Mesodermal cell (in vitro differentiated cells): ENCODE data around the gene LOC128125822.
"Not testable (repeated sequence)": the region's sequence is repeated elsewhere in the genome, so short reads cannot be mapped to it uniquely, and the experiment has no call there.

Experiments used
- H3K27ac ChIP-seq: 2 replicates; pipeline ENCODE4 v1.7.0; 2013; ENCODE audit warnings: mild to moderate bottlenecking, low read depth, low read length, moderate library complexity; ENCODE audit not compliant: severe bottlenecking
- H3K36me3 ChIP-seq: 2 replicates; pipeline ENCODE4 v1.7.1; 2013; ENCODE audit warnings: mild to moderate bottlenecking, low read length, moderate library complexity; ENCODE audit not compliant: control insufficient read depth, insufficient read depth
- H3K4me1 ChIP-seq: one replicate; pipeline ENCODE4 v1.7.1; 2013; ENCODE audit warnings: mild to moderate bottlenecking, low read length; ENCODE audit not compliant: insufficient read depth, control insufficient read depth, poor library complexity, severe bottlenecking
- H3K4me3 ChIP-seq: 2 replicates; pipeline ENCODE4 v1.7.0; 2013; ENCODE audit warnings: low read length, control low read depth, mild to moderate bottlenecking; ENCODE audit not compliant: insufficient read depth, poor library complexity, severe bottlenecking; ENCODE audit errors: extremely low read depth
- H3K9me3 ChIP-seq: 2 replicates; pipeline ENCODE4 v1.7.1; 2013; ENCODE audit warnings: mild to moderate bottlenecking, low read length, moderate library complexity; ENCODE audit not compliant: control insufficient read depth
- WGBS, 2 experiments: methylation state at CpG; one replicate each; pipeline ENCODE4 v1.1.5; 2013; ENCODE audit warnings: missing lambda C conversion rate in 2 of 2; ENCODE audit not compliant: insufficient coverage in 2 of 2; 5-methylcytosine and 5-hydroxymethylcytosine counted together

Gene LOC128125822

GRCh38 chr6:63582579-63583231 is 10.4 kb downstream of the LOC128125822 start:
- H3K4me1 ChIP-seq: no peaks in the 10 kb centered on the region
- 93 to 97% methylated on average over 4 of the region's 4 CpGs for WGBS, 2 experiments
- no peak overlapping the region for H3K4me3 ChIP-seq
- no peak overlapping the region for H3K27ac ChIP-seq
- peaks cover 39% of the 10 kb centered on the region for H3K36me3 ChIP-seq
- H3K9me3 ChIP-seq: no peaks in the 10 kb centered on the region

GRCh38 chr6:63584125-63584514 is 11.8 kb downstream of the LOC128125822 start:
- H3K36me3 ChIP-seq: peaks cover 29% of the 10 kb centered on the region
- no peaks in the 10 kb centered on the region for H3K4me1 ChIP-seq
- H3K9me3 ChIP-seq: no peaks in the 10 kb centered on the region
- WGBS, 2 experiments: no CpG with 5 or more reads among the region's 4 CpGs
- H3K27ac ChIP-seq: no peak overlapping the region
- no peak overlapping the region for H3K4me3 ChIP-seq

- WGBS, 2 experiments: 96 to 97% methylated on average over 3 to 6 of the region's 8 CpGs
- Histone ChIP-seq H3K4me3 (no peak overlapping the region), H3K36me3 (peaks cover 25% of the 10 kb centered on the region), H3K4me1 (no peaks in the 10 kb centered on the region), H3K9me3 (no peaks in the 10 kb centered on the region), H3K27ac (no peak overlapping the region)
These were observed 12.3 kb downstream of the LOC128125822 start for GRCh38 chr6:63584566-63584965.

GRCh38 chr6:63585652-63586051 is 13.4 kb downstream of the LOC128125822 start:
- not testable (repeated sequence) for H3K27ac ChIP-seq, H3K4me1 ChIP-seq, H3K4me3 ChIP-seq, H3K9me3 ChIP-seq
- WGBS, 2 experiments: no CpG with 5 or more reads among the region's 2 CpGs
- H3K36me3 ChIP-seq: peaks cover 15% of the 10 kb centered on the region

- H3K9me3 ChIP-seq: no peaks in the 10 kb centered on the region
- no peak overlapping the region for H3K4me3 ChIP-seq
- no peaks in the 10 kb centered on the region for H3K4me1 ChIP-seq
- H3K36me3 ChIP-seq: no peaks in the 10 kb centered on the region
- WGBS, 2 experiments: 80 to 89% methylated on average over 1 of the region's 2 CpGs
- H3K27ac ChIP-seq: no peak overlapping the region
These were observed 17.7 kb downstream of the LOC128125822 start for GRCh38 chr6:63589952-63590411.

GRCh38 chr6:63592886-63593285 is 20.6 kb downstream of the LOC128125822 start:
- no peaks in the 10 kb centered on the region for H3K36me3 ChIP-seq
- no peak overlapping the region for H3K4me3 ChIP-seq
- no peaks in the 10 kb centered on the region for H3K4me1 ChIP-seq
- H3K27ac ChIP-seq: no peak overlapping the region
- H3K9me3 ChIP-seq: no peaks in the 10 kb centered on the region
- WGBS, 2 experiments: 89 to 91% methylated on average over 5 to 6 of the region's 7 CpGs

- no peaks in the 10 kb centered on the region for H3K9me3 ChIP-seq
- H3K4me1 ChIP-seq: no peaks in the 10 kb centered on the region
- H3K4me3 ChIP-seq: peak overlapping the region; percentile 38
- WGBS, 2 experiments: 43 to 57% methylated on average over 1 to 2 of the region's 6 CpGs
- no peaks in the 10 kb centered on the region for H3K36me3 ChIP-seq
- no peak overlapping the region for H3K27ac ChIP-seq
These were observed 25.1 kb downstream of the LOC128125822 start for GRCh38 chr6:63597141-63598048.

GRCh38 chr6:63598049-63599036 is 26.1 kb downstream of the LOC128125822 start:
- Histone ChIP-seq H3K9me3 (no peaks in the 10 kb centered on the region), H3K36me3 (no peaks in the 10 kb centered on the region), H3K4me1 (no peaks in the 10 kb centered on the region), H3K27ac (no peak overlapping the region), H3K4me3 (peak overlapping the region; percentile 38)
- WGBS, 2 experiments: 13 to 15% methylated on average over 15 of the region's 23 CpGs

- no peak overlapping the region for H3K27ac ChIP-seq
- no peaks in the 10 kb centered on the region for H3K9me3 ChIP-seq
- no peaks in the 10 kb centered on the region for H3K4me1 ChIP-seq
- no peak overlapping the region for H3K4me3 ChIP-seq
- no peaks in the 10 kb centered on the region for H3K36me3 ChIP-seq
- WGBS, 2 experiments: 88 to 91% methylated on average over 7 of the region's 7 CpGs
These were observed 27.0 kb downstream of the LOC128125822 start for GRCh38 chr6:63599243-63599642.

- H3K4me3 ChIP-seq: no peak overlapping the region
- 81% methylated on average over 2 of the region's 6 CpGs; no CpG with 5 or more reads in 1 of the 2 experiments for WGBS, 2 experiments
- no peaks in the 10 kb centered on the region for H3K9me3 ChIP-seq
- H3K27ac ChIP-seq: no peak overlapping the region
- H3K36me3 ChIP-seq: no peaks in the 10 kb centered on the region
- no peaks in the 10 kb centered on the region for H3K4me1 ChIP-seq
These were observed 27.9 kb downstream of the LOC128125822 start for GRCh38 chr6:63600136-63600535.
